GM19043 (cell line): ENCODE measurements around the gene BFSP1.

Source experiments
- ATAC-seq: cut with Tn5 transposase; IDR thresholded peaks from one replicate; pipeline ENCODE4 v1.9.1; 2021; ENCODE audit warnings: low read depth; ENCODE audit not compliant: unreplicated experiment

Gene BFSP1

DNA sequence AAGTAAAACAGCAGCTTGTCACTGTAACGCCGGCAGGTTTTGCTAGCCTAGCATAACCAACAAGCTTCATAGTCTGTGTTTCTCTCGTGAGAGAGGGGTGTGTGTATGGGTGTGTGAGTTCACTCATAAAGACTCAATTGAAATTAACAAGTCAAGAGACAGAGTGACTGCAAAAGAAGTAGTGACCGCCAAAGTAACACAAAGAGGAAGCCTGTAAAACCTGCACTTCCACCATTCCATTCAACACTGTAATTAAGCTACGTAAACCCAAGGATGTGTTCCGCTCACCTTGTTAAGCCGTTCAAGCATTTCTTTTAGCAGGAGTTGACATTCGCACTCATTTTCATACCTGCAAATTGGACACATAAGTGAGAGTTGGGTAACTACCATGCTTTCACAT lies 6.6 kb downstream of the BFSP1 start:
- ATAC-seq: no peak

DNA sequence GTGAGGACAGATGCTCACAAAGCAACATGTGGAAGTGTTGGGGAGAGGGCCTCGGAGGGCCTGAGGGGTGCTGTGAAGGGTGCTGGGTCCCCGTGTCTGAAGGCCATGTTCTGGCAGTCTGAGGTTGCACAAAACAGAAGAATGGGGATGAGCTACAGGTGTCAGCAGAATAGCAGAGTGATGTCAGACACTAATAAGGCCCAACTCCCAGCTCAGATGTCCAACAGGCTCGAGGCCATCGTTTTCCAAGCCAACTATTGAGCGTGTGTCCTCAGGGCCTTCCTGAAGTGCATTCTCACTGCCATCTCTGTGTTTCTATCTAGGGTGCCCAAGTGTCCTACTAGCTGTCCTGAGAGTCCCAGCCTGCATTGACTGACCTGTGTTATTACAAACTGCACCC lies 7.9 kb downstream of the BFSP1 start:
- no peak for ATAC-seq

DNA sequence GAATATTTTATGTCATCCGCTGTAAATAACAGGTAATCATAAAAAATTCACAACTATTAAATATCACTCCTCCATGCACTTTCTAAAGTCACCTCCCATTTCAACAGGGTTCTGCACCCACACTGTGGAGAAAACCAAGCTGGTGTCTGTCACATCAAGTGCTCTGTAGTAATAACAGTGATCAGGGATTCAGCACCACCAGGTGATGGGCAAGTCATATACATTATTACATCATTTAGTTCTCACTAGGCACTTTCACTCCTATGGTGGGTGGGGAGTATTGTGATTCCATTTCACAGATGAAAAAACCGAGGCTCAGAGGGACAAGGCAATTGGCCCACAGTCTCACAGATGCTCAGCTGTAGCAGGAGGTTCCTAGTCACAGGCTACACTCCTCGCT lies 8.7 kb downstream of the BFSP1 start:
- no peak for ATAC-seq

DNA sequence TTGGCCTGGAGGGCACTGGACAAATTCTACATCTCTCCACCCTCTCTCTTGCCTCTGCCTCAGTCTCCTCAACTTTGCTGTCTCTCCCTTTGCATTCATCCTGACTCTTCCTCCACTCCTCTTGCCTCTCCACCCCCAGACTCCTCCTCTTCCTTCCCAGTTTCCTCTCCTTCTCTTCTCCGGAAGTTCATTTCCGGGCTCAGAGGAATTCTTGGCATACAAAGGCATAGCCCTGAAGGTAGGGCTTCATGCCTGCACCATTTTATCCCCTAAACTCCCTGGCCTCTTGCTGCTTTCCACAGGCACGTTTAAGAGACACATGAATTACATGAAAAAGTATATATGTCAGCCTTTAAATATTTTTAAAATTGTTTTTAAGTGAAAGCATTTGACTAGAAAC lies 10.6 kb downstream of the BFSP1 start:
- ATAC-seq: no peak

DNA sequence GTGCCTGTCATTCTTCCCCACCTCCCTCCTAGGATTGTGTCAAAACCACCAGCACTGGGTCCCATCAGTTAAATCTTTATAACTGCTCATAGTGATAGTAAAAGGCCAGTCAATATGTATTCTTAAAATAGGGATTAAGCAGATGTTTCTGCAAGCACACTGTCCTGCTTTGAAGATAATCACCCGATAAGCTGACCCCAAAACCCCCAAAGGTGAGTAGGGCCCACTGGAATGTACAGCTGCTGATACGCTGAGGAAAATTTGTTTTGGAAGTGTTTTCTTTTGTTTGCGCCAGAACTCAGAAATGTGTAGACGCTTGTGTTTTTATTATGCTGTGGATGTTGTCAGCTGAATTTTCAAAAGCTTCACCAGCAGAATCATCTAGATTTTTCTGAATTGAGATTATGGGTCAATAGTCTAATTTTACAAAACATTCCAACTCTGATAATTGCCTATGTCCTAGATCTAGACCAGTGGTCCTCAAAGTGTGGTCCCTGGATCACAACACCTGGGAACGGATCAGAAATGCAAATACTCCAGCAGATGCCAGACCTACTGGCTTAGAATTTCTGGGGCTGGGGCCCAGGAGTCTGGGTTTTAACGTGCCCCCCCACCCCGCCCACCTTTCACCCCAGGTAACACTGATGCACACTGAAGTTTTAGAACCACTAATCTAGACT lies 11.4 kb downstream of the BFSP1 start:
- ATAC-seq: no peak

DNA sequence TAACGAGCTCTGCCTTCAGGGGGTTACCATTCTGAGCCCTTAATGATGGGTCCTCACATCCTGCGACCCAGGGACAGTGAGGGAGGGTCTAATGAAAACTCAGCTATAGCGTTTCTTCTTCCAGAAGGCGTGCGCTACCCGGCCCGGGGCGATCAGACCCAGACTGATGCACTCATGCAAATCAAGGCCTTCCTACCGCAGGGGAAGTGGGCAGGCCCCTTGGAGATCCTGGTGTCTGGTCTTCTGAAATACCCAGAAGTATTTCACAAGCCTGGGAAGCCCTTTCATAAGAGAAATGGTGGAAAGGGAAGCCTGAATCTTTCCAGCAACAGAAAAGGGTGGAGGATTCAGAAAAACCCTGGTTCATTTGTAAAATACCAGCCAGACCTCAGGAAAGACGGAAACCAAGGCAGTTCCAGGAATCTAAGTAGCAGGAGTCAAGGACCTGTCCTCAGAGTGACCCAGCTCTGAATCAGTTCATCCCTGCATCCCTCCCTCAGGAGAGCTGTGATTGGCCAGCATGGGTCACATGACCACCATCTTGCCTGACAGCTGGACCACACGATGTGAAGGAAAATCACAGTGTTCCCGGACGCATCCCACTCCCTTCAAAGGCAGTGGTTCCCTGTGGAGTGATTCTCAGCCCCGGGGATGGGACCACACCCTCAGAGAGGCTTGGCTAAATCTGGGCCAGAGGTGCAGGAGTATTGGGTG lies 12.7 kb downstream of the BFSP1 start:
- no peak for ATAC-seq

DNA sequence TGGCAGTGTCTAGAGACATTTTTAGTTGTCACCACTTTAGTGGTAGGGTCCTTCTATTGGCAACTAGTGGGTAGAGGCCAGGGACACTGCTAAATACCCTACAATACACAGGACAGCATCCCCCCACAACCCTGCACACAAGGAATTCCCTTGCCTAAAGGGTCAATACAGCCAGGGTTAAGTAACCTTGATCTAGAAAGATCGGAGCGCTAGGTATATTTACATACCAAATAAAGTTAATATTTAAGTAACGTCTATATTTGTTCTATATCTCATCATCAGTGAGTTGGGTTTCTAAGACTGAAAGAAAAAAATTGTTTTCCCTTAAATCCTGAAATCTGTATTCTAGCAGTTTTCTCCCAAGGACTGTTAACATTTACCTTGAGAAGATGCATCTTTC lies 16.1 kb downstream of the BFSP1 start:
- ATAC-seq: no peak

DNA sequence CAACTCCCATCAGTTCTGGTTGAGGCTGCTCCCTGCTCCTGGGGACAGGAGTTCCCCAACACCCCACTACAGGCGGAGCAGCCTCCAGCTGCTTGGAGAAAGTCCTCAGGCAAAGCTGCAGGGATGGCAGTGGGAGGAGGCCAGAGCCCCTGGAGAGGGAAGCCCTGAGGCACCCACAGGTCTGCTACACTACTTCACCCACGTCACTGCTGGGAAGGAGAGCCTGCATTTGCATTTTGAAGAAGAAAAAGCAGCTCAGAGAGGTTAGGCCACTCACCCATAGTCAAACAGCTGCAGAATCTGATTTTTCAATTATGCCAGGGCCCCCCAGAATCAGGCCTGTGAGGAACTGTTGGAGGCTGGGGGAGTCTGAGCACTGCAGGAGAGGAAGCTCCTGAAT lies 17.2 kb downstream of the BFSP1 start:
- ATAC-seq: no peak

DNA sequence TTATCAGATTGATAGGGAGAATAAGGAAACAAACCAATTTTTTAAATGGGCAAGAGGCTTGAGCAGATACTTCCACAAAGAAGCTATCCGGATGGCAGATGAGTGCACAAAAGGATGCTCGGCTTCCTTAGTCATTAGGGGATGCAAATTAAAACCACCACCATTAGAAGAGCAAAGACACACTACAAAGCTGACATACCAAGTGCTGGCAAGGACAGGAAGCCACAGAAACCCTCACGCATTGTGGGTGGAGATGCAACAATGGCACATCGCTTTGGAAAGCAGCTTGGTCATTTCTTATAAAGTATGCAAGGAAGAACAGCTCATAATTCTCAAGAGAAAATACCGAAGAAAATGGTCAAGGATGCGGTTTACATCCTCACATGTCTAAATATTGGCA lies 19.8 kb downstream of the BFSP1 start:
- no peak for ATAC-seq

DNA sequence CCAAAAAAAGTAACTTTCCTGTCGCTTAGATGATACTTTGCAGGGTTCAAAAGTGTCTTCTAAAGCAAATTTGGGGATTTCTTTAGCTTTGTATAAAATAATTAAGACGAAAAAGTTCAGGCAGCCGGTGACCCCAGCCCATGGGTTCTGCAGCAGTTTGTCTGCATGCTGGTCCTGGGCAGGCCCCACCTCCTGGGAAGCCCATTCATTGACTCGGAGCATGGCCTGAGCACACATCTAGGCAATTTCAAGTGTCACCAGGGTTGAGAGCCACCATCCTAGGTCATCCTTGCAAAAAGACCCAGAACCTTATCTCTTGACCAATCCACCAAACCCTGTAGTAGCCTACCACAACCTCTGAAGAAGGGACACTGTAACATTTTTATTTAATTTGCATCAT lies 20.6 kb downstream of the BFSP1 start:
- ATAC-seq: no peak

DNA sequence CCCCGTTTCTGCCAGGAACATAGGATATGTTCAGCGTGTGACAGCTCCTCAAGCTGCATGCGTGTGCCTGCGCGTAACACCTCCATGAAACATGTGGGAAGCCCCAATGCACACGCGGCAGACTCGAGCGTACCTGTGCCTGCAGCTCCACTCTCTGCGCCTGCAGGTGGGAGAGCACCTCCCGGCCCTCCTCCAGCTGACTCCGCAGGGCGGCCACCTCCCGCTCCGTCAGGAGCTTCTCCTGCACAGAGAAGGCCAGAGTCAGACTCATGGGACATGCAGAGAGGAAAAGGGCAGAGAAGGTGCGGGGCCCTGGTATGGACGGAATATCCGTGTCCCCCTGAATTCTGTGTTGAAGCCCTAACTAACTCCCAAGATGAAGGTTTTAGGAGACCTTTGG lies 22.4 kb downstream of the BFSP1 start:
- ATAC-seq: no peak

DNA sequence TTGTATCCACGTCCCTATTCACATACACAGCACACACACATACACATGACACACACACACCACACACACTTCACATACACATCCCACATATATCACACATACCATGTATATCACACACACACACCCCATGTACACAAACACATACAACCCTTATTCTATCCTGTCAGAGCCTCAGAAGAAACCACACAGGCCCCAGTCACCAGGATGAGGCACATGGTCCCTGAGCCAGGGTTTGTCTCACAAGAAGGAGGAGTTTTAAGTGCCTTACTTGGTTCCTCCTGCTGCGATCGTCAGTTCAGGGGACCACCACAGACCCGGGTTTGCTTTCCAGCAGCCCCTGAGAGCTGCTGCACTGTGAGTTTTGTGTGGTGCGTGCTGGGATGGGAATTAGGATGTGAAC lies 23.6 kb downstream of the BFSP1 start:
- no peak for ATAC-seq

DNA sequence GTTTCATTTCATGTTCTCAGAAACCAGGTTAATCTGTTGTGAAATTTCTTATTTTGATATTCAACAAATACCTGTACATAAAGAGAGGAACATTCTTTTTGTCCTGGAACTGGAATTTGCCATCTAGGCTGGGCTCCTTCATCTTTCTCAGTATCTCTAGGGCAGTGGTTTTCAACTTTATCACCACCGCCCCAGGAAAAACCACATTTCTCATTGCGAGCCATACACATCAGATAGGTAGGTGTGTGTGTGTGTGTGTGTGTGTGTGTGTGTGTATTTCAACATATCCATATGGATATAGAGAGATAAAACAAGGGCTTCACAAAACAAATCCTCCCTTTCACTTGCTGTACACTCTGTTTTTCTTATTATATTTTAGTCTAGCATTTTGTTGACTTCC lies 24.1 kb downstream of the BFSP1 start:
- ATAC-seq: no peak

DNA sequence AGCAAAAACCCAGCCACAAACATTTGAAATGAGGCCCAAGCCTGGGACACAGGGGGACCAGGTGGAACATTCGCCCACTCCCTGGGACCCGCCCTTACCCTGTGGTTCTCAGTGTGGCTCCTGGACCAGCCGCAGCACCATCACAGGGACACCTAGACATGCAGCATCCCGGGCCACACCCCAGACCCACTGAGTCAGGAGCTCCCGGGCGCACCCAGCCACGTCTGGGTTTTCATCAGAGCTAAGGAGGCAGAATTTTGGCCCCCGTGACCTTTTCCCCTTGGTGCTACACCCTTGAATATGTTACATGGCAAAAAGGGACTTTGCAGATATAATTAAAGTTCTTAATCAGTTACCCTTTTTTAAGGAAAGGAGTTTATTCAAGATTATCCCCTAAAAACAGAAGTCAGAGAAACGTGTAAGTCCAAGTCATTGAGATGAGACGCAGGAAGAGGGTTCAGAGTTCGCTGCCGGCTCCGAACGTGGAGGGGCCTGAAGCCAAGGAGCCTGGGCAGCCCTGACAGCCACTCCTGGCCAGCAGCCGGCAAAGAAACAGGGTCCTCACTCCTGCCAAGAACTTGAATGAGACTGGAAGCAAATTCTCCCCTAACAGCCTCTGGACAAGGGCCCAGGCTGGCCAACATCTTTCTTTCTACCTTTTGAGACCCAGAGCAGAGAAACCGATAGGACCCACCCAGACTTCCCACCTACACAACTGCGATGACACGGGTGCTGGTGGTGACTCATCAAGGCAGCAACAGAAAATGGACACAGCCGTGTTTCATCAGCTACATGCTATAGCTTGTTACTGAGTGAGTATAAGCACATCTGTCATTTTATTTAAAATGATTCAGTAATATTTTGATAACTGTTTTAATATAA lies 25.3 kb downstream of the BFSP1 start:
- ATAC-seq: peak; percentile 8

DNA sequence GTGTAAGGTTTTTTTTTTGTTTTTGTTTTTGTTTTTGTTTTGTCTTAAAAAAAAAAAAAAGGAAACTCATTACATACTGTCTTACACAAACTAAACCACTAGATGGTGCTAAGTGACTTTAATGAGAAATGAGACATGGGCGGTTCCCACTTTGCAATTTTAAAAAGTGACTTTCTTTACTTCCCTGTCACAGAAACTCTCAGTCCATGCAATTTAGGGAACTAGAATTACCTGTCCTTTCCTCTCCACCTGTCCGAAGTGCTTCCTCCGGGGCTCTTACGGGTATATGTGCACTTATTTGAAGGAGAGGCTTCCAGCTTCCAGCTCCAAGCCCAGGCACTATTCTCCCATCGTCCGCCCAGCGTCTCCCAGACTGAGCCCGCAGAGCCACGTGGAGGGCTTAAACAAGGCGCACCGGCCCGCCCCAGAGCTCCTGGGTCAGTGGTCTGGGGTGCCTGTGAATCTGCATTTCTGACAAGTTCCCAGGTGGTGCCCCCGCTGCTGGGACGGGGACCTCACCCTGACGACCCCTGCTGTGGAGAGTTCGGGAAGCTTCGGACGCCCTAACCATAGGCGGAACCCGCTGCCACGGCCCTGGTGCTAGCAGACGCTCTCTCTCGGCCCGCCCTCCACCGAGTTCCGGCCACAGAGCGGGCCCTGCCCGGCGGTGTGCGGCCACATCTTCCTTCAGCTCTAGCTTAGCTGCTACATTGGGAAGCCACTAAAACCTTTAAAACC lies 26.1 kb downstream of the BFSP1 start:
- peak; percentile 68 for ATAC-seq

DNA sequence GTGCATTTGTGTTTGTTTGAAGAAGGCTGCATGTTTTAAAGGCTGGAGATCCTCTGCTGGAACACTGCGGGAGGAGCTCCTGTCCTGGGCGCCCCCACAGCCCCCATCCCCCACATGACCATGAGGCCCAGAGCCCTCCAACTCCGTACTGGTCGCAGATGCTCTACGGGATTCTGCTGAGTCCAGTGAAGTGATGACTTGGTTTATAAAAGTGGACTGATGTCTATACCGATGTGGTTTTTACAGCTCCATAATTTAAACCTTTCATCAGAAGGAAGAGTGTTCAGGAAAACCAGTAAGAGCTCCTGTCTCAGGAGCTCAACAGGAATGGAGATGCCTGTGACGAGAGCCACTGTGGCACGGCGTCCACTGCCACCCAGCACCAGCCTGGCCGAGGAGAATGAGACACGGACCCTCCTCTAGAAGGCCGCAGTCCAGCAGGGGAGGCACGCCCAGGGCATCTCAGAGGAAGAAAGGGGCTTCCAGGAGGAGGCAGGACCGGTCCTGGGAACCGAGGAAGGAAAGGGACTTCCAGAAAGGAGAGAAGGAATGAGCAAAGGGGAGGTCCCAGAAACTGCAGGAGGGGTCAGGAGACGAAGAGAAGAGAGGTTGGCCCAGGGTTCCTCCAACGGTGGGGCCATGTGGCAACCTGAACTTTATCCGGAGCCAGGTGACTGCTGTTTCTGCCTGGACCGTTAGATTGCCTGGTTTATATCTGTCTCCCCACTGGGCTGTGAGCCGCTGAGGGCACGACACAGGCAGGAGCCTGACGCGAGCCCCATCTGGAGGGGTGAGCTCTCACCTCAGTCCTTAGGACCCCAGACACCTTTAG lies 26.9 kb downstream of the BFSP1 start:
- ATAC-seq: peak; percentile 17

DNA sequence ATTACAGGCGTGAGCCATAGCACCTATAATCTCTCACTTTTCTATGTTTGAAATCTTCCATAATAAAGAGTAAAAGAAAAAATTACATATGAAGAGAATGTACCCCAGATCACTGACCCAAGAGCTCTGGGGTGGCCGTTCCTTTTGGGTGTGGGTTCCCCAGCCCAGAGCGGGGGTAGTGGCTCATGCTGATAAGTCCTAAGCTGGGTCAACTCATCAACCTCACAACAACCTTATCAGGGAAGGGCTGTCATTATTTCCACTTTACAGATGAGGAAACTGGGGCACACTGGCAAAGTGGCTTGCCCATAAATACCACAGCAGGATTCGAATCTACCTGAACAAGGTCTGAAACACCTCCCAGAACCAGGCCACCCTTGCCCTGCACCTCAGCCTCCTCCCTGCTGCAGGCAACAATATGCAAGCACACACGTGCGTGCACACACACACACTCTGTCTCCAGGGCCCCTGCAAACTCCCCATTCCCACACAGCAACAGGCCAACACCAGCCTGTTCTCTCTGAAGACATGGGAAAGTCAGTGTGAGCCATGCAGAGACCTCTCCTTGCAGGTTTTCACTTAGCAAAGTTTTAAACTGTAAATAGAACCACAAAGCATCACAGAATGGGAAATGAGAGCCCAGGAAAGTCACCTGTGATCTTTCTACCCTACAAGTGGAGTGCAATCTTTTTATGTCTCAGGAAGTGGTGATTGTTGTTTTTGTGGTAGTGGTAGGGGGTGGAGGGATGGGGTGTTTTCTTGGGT lies 27.7 kb downstream of the BFSP1 start:
- ATAC-seq: no peak

DNA sequence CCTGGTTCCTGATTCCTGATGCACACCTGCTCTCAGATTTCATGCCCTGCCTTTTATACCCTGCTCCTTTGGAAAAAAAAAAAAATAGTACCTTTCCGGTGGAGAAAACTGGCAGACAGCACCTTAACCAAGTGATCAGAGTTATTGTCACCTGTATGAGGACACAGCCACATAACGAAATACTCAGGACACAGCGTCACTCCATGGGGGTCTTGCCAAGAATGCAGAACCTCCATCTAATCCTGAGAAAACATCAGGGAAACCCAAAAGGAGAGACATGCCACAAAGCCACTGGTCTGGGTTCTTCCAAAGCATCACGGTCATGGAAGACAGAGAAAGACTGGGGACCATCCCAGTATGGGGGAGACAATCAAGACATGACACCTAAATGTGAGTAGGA lies 29.1 kb downstream of the BFSP1 start:
- no peak for ATAC-seq

DNA sequence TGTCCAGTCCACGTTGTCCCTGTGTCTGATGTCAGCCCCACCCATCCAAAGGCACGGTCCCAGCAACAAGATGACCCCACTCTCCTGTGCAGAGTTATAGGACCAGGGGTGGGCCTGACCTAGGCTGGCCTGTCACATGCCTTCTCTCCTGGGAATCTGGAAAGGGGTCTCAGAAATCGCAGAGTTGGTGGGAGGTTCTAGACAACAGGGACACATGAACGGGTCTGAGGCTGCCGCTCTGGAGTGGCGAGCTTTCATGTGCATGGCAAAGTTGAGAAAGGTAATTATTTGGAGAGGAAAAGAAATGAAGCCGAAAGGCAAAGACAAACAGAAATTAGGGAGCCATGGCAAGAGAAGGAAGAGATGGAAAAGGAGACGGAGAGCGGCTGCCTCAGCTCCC lies 29.5 kb downstream of the BFSP1 start:
- ATAC-seq: no peak
